AG20443 (cell line): ENCODE data around the gene CFAP99.

Experiments used
- DNase-seq: peaks from one replicate; pipeline ENCODE4 v3.0.0; 2012; ENCODE audit warnings: low spot score, mixed read lengths

The CFAP99 gene

GRCh38 chr4:2469192-2469984 lies 50.6 kb downstream of the CFAP99 start:
- DNase-seq: peak; percentile 71

- no peak for DNase-seq
These were observed 52.0 kb downstream of the CFAP99 start for GRCh38 chr4:2470791-2471190.

- no peak for DNase-seq
These were observed 53.4 kb downstream of the CFAP99 start for GRCh38 chr4:2472187-2472586.

GRCh38 chr4:2478229-2478628 lies 59.5 kb downstream of the CFAP99 start:
- no peak for DNase-seq

DNA sequence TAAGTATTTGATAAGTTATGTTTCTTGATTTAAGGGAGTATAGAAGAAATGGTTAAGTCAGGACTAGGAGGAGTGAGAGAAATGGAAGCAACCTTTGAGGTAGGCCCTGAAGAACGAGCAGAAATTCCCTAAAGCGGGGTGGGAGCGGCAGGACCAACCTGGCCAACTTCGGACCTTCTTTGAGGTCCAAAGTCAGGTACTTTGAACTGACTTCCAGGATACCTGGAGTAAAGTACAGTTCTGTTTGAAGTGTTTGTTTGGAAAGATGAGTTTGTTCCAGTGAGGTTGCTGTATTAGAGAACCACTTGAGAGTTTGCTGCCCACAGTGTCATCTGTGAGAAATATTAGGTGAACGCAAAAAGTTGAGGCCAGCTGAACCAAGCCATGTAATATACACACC lies 61.9 kb downstream of the CFAP99 start:
- DNase-seq: no peak

DNA sequence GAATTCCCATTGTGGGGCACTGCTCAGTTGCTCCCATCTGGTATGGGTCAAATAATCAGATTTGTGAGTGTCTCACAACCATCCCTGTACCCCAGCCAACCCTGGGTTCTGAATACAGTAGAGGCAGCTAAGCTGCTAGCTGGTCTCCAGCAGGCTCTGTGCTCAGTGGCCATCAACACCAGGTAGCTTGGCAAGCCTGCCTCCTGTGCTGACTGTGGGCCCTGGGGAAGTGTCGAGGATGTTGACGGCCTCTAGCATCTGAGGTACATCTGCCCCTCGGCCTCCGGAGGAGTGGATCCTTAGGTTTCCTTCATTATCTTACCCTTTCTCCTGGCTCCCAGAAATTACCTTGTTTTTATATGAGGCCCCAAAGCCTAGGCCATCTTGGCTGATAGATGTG lies 63.4 kb downstream of the CFAP99 start:
- DNase-seq: no peak

- DNase-seq: peak; percentile 38
These were observed 63.9 kb downstream of the CFAP99 start for GRCh38 chr4:2482693-2483092.

DNA sequence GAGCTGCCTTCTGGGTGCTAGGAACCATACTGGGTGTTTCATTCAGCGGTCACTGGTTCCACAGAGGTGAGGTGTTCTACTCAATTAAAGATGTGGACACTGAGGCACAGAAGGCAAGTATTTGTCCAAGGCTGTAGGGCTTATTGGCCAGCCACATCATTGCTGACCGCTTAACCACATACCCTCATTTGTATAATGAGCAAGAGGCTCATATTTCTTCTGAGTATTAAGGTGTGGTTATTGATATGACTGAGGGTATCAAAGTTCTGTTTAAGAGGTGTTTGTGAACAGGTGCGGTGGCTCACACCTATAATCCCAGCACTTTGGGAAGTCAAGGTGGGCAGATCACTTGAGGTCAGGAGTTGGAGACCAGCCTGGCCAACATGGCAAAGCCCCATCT lies 64.5 kb downstream of the CFAP99 start:
- DNase-seq: no peak

DNA sequence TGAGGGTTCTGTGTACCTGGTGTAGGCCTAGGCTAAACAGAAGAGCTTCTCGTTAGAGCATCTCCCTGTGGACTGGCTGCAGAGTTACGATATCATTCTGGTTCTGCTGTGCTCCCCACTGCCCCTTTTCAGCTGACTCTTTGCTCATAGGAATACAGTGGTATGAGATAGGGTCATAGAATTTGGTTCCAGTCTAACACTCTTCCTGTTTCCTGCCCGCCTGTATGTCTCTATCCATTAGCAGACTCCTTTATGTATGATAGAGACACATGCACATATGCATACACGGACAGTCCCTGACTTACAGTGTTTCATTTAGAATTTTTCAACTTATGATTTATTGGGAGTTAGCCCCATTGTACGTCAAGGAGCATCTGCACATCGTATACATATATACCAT lies 65.4 kb downstream of the CFAP99 start:
- DNase-seq: no peak

GRCh38 chr4:2484993-2485392 lies 66.2 kb downstream of the CFAP99 start:
- DNase-seq: peak; percentile 82

- no peak for DNase-seq
These were observed 67.2 kb downstream of the CFAP99 start for GRCh38 chr4:2485956-2486355.

DNA sequence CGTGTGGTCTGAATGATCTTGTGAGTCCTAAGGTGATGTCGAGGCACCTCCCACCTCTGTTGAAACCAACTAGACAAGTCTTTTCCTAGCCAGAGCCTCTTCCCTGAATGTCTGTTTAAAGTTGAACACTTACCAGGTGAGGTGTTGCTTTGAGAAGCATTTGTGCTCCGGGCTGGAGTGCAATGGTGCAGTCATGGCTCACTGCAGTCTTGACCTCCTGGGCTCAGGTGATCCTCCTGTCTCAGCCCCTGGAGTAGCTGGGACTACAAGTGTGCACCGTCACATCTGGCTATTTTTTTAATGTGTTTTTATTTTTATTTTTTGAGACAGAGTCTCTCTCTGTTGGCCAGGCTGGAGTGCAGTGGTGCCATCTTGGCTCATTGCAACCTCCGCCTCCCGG lies 68.2 kb downstream of the CFAP99 start:
- DNase-seq: no peak

- DNase-seq: no peak
These were observed 68.9 kb downstream of the CFAP99 start for GRCh38 chr4:2487632-2488031.

GRCh38 chr4:2489081-2489805 lies 70.5 kb downstream of the CFAP99 start:
- no peak for DNase-seq

GRCh38 chr4:2489841-2490552 lies 71.2 kb downstream of the CFAP99 start:
- DNase-seq: no peak

GRCh38 chr4:2492970-2493369 lies 74.2 kb downstream of the CFAP99 start:
- no peak for DNase-seq

DNA sequence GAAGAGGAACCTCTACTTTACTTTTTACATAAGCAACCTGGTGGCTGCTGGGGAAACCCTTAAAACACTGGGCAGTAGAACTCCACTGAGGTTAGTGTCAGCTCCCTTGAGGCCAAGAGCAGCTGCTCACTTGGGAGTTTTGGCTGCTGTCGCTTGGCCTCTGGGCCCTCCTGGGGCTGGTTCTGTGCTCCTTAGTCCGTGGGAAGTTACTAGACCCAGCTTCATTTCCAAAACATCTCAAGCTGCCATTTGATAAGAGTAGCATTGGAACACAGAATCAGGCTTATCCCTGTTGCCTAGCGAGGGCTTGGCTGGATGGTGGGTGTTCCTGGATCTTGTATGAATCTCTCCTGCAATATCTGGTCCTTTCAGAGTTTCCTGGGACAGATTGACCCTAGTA lies 76.2 kb downstream of the CFAP99 start:
- DNase-seq: no peak

- no peak for DNase-seq
These were observed 78.6 kb downstream of the CFAP99 start for GRCh38 chr4:2497324-2497723.

- peak; percentile 3 for DNase-seq
These were observed 79.2 kb downstream of the CFAP99 start for GRCh38 chr4:2497931-2498330.

- no peak for DNase-seq
These were observed 81.8 kb downstream of the CFAP99 start for GRCh38 chr4:2500547-2500946.

DNA sequence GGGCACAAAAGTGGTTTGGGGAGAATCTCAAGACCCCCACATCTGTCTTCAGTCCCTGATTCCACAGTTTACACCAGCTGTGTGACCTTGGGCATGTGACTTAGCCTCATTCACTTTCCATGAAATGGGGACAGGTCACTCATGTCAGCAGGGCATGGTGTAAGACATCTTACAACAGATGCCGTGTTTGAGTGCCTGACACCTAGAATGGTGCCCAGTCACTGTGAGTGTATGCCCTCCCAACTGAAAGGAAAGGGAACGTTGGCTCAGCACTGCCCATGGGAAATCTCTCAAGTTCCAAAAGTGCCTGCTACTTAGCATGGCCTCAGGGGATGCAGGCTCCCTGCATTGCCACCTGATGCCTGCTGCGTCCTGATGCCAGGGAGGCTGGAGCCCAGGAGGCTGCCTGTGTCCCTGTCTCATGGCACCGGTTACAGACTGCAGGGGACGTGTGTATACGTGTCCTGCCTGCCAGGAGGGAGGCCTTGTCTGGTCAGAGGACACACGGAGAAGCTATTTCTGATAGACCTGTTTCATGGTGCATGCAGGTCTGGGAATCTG lies 82.4 kb downstream of the CFAP99 start:
- no peak for DNase-seq

- DNase-seq: no peak
These were observed 85.1 kb downstream of the CFAP99 start for GRCh38 chr4:2503809-2504208.

DNA sequence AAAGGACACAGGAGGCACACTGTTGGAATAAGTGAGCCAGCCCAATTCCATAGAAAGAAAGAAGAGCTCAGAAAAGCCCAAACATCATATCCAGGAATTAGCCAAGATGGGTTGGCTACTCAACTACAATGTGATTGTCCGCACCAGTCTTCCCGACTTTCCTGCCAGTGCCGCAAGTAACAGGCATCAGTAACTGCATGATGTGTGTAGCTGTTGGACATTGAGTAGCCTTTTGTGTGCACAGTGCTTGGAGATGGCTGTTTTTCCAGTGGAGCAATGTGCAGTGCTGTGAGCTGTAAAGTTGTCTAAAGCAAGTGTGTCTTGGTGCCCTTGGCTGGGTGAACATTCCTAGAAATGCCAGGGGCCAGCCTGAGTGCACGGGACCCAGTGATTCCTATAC lies 88.5 kb downstream of the CFAP99 start:
- DNase-seq: peak; percentile 5
